ENCODE data around the gene ELOVL5.
A peak's percentile ranks its signal among the peaks of the same experiment; 100 is the strongest.

The ELOVL5 gene

GRCh38 chr6:53269827-53270226 is 78.9 kb downstream of the ELOVL5 start:
- DNase-seq (ENCODE audit: low spot score), result no peak

- no peak for DNase-seq (ENCODE audit: low spot score)
Observed at GRCh38 chr6:53268858-53269608, 79.7 kb downstream of the ELOVL5 start.

- DNase-seq (ENCODE audit: low spot score), result no peak
Observed at GRCh38 chr6:53266553-53267090, 82.1 kb downstream of the ELOVL5 start.

DNA sequence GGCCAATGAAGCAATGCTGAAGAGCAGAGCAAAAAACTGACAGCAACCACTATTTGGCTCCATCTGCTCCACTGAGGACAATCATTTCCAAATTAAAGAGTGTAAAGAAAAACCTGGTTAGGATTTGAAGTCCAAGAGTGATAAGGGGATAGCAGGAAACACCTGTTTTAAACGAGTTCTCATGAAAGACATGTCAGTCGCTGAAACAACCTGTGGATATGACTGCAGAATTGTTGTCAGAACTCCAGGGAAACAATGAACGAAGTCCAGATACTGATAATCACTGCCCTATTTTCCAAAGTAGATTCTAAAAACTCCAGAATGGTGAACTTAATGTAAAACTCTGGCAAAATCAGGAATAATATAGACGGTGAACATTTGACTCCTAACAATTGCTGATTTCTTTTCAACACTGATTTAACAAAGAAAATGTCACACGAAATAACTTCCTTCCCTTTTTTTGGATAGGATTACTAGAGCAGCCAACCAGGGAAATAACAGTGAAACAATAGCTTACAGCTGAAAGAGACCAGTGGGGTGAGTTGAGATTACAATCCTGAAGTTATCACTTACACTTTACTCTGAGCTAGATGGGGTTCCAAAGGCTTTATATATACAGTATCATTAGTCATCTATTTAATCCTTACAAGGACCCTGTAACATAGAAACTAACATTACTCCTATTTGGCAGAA is 83.7 kb downstream of the ELOVL5 start:
- no peak for DNase-seq (ENCODE audit: low spot score)

GRCh38 chr6:53264337-53264736 is 84.4 kb downstream of the ELOVL5 start:
- no peak for DNase-seq (ENCODE audit: low spot score)

GRCh38 chr6:53263917-53264316 is 84.8 kb downstream of the ELOVL5 start:
- no peak for DNase-seq (ENCODE audit: low spot score)

- no peak for DNase-seq (ENCODE audit: low spot score)
Observed at GRCh38 chr6:53259860-53260580, 88.7 kb downstream of the ELOVL5 start.

- no peak for DNase-seq (ENCODE audit: low spot score)
Observed at GRCh38 chr6:53258774-53259155, 90.0 kb downstream of the ELOVL5 start.

DNA sequence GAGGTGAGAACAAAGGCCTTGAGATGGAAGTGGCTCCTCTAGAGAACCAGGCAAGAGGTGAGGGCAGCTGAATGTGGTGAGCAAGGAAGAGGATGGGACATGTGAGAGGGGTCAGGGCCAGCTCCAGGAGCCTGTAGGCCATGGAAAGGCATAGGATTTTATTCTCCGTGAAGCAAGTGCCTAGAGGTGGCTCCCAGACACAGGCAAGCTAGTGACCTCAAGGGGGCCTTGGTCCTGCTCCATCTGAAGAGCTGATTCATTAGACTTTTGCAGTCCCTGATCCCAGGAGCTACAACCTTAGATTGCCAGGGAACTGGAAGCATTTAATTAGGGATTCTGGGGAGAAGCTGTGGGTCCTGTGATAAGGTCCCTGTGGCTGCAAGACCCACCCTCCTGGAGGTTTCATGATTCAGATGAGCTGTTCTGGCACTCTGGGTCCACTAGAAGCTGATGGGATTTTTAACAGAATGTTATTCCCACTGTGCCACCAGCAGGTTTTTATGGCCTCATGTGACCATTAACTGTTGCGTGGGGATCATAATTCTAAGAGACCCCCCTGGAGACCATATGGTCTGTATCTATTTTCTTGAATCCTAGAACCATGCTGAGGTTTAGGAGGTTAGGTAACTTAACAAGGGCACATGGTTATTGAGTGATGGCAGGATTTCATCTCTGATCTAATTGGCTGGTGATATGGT is 90.5 kb downstream of the ELOVL5 start:
- DNase-seq (ENCODE audit: low spot score), result no peak

DNA sequence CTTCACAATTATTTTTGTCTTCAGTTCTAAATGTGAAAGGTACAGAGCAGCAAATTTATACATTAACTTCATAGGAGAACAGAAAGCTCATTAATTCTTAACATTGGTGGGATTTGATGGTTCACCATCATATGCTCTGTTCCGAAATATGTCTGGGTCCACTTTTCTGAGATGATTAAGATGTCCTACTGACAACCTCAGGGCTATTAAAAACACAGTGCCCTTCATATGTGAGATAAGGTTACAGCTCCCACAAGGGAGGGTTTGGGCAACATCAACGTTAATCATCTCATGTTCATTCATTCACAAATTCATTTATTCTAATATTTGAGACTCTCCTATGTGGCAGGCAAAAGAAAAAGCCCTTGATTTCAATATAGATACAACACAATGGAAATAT is 91.2 kb downstream of the ELOVL5 start:
- DNase-seq (ENCODE audit: low spot score), result no peak

DNA sequence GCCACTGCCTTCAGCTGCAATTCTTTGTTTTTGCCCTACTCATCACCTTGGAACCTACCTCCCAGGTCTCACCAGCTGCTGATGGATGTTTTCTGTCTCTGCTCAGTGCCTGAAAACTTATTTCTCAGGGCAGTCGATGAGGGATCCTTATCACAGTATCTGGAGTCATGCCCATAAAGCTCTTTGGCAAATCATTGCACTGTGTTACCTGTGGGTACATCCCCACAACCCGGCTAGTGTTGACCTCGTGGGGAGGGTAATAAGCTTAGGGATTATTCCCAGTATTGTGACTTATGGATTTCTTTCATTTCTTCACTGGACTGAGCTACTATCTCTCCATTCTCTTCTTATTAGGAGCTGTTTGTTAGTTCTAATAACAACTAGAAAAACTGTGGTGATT is 91.7 kb downstream of the ELOVL5 start:
- no peak for DNase-seq (ENCODE audit: low spot score)

GRCh38 chr6:53252177-53252692 is 96.5 kb downstream of the ELOVL5 start:
- DNase-seq (ENCODE audit: low spot score), result no peak

- DNase-seq (ENCODE audit: low spot score), result peak; percentile 39
Observed at GRCh38 chr6:53251033-53251672, 97.6 kb downstream of the ELOVL5 start.

DNA sequence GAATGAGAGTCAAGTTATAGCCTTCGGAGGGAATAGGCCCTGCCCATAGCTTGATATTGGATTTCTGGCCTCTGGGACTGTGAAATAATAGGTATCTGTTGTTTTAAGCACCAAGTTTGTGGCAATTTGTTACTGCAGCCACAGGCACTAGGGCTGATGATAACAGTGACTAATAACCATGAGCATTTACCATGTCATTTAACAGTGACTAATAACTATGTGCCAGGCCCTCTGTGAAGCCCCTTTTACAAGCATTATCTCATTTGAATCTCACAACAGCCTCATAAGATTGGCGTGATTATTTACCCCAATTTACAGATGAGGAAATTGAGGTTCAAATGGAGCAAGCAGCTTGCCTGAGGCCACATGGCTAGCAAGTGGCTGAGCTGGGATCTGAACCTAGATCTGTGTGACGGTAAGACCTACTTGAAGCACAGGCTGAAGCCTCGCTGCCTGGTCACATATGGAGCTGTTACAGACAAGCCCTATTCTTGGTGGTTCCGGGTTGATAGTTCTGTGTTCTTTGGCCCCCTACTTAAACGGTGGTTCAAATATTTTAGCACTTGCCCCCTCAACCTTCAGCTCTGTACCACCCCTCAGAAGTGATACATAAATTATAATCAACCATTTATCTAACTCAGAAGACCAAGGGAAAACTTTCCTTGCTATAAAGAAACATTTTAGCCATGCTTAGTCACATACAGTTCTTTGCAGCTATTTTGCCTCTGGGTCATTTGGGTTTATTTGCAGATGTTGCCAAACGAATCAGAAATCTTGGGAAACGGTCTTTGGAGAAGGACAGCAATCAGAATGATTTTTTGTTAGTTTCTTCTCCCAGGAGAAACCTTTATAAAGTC is 98.3 kb downstream of the ELOVL5 start:
- peak; percentile 77 for DNase-seq (ENCODE audit: low spot score)

GRCh38 chr6:53246924-53247323 is 101.8 kb downstream of the ELOVL5 start:
- DNase-seq (ENCODE audit: low spot score), result no peak

DNA sequence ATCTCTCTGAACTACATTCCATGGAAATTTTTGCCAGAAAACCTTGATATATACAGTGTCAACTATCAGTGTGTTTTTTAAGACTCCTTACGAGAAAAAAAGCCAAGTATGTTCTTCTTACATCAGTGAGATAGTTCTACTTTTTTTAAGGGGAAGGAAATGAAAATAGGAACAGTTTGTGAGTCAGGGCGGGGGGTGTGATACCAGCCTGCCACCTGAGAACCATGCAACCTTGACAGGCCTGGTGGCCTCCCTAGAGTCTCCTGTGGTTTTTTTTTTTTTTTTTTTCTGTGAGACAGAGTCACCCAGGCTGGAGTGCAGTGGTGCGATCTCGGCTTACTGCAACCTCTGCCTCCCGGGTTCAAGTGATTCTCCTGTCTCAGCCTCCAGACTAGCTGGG is 103.8 kb downstream of the ELOVL5 start:
- DNase-seq (ENCODE audit: low spot score), result peak; percentile 57

DNA sequence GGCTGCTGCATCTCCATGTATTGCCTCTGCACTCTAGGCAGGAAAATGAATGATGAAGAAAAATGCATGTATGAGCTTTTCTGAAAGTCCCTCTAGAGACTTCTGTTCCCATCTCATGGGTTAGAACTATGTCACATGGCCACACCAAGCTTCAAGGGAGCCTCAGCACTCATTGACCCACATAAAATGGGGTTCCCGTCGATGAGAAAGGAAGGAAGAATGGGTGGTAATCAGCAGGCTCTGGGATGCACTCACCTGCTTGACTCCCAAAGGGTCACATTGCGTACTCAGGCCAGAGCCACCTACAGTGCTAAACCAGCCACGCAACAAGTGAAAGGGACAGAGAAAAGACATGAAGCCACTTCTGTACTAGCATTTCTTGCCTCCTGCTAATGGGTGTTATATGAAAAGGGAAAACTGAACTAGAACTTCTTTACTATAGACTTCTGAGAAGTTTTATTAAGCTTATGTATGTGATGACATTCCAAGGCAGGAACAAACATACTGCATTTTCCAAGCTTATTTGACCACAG is 104.3 kb downstream of the ELOVL5 start:
- no peak for DNase-seq (ENCODE audit: low spot score)

DNA sequence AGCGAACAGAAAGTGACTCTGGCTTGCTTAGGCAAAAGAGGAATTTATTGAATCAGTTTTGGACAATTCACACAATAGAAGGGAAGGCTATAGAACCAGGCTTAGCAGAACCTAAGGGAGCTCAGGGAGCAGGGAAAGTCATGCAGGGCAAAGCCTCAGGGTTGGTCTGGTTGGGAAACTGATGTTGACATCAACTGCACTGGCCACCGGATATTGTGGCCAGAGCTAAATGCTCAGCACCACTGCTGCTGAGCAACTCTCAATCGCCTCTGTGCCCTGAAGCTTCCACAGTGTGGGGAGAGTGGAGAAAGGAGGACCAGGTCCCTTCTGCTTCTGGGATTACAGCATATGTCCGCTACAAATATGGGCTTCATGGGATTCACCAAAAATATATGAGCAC is 106.8 kb downstream of the ELOVL5 start:
- no peak for DNase-seq (ENCODE audit: low spot score)

DNA sequence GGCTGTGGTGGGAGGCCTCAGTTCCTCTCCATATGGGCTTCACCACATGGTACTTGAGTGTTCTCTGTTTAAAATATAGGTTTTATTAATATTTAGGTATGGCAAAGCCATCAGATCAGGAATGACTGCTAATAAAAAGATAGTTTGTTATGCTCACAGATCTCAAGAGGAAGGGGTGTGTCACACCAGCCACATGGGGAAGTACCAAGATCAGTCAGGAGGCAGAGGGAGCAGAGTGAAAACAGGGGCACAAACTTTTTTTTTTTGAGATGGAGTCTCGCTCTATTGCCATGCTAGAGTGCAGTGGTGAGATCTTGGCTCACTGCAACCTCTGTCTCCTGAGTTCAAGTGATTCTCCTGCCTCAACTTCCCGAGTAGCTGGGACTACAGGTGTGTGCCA is 108.0 kb downstream of the ELOVL5 start:
- no peak for DNase-seq (ENCODE audit: low spot score)

DNA sequence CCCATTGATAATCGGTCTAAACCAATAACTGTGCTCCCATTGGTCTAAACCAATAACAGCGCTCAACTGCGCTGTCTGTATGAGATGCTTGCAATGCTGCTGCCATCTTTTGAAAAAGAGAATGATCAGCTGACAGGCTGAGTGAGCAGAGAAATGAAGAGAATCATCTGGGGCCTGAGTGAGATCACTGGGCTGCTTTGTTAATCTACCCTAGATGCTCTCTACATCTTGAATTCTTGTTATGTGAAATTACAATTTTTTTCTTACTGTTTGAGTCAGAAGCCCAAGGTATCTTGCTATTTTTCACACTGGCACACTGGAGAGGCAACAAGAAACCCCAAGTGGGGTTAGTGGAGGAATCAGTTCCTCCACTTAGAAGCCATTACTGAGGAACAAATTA is 108.6 kb downstream of the ELOVL5 start:
- no peak for DNase-seq (ENCODE audit: low spot score)

Measured in kidney tubule cell (primary cell).